GM04503 (cell line): Measurements from ENCODE around the gene HMX2.

Source experiments
- DNase-seq: peaks from one replicate; pipeline ENCODE4 v3.0.0-alpha.2; 2012; ENCODE audit warnings: low read depth

The HMX2 gene

GRCh38 chr10:123139521-123140163 lies 8.3 kb upstream of the HMX2 start:
- no peak for DNase-seq

DNA sequence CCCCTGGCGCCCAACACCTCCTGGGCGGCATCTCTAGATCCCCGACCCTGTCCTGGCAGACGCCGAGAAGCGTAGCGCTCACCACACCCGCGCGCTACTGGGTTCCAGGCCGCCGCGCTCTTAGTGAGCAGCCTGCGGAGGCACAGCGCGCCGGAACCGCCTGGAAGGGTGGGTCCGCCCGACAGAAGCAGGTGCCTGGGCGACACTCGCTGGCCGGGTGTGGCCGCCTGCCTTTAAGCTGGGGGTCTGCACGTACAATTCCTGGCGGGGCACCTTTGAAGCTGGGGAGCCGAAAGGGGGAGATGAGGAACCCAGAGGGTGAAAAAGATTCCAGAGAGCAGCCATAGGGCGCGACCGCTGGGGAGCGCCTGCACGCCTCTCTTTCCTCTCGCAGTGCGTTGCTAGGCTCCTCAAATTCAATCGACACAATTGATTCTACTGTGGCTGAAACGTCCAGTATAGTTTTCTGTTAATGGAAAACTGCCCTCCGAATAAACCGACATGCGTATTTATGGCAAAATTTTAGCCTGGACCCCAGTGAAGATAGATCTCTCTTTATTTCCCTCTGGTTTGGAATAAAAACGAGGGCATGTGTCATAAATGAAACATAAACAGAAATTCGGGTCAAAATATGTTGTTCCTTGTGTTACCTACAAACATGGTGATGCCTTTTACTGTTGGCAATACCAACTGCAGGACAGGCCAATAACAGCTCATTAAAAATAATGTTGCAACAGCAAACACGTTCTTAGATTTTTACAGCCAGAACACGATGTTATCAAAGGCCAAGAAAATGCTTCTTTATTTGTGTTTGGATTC lies 7.6 kb upstream of the HMX2 start:
- DNase-seq = no peak

GRCh38 chr10:123140983-123141390 lies 6.9 kb upstream of the HMX2 start:
- no peak for DNase-seq

DNA sequence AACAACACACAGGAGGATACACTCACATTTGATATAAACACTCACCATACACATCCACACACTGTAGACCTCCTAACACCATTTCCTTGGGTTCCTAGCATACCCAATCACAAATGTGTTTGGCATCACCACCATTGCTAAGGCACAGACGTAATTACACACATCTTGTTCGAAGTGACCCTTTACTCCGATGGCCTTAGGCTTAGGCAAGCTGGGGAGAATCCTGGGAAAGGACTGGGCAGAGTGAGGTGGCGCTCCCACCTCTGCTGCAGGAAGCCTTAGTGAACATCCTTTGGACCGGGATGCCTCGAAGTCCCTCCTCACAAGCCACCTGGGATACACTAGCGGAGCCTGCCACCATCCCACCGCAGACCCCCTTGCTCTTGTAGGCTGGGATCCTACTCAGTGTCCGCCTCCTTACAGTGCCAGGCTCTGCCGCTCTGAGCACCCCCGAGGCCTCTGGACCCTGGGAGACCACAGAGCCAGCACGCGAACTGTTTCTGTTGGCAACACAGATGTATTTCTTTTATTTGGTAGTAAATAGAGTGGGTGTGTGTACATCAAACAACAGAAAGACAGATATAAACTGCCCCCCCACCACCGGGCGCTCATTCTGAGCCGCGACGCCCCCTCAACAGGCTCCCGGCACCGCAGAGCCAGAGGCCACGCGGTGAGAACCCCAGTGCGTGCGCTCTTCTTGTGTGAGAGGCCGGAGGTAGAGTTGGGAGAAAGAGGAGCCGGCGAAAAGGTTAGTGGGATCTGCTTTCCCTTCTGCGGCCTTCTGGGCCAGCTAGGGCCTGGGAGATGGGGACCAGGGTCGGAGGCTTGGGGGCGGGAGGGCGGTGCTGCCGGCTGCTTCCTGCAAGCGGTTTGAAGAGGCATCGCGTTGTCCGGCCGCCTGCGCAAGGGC lies 5.9 kb upstream of the HMX2 start:
- DNase-seq = no peak

GRCh38 chr10:123142701-123143161 lies 5.2 kb upstream of the HMX2 start:
- DNase-seq = no peak

DNA sequence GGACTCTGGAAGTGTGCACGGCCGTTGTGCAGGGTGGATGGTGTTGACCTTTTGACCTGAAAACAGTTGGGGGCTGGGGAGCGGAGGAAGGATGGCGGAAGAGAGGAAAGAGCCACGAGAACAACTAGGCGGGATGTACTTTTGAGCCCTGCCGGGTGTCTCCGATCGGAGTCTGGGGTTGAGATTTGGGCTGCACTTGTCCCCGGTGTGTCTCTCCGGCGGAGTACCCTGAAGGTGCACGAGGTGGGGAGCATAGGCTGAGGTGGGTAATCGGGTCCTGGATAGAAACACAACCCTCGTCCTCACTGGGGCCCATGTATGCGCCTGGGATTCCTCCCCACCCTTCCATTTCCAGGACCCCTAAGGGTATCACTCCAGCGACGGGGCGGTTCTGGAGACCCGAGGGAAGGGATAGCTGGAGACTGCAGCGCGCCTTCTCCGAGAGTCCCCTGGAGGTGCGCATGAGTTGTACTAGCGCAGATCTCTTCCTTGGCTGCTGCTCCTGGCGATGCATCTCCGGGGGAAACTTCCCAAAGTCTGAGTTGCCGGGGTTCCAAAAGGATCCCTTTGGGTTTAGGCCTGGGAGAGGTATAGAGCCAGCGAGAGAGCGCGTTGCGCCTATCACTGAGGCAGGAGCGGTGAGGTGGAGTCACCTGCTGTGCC lies 4.6 kb upstream of the HMX2 start:
- DNase-seq = no peak

DNA sequence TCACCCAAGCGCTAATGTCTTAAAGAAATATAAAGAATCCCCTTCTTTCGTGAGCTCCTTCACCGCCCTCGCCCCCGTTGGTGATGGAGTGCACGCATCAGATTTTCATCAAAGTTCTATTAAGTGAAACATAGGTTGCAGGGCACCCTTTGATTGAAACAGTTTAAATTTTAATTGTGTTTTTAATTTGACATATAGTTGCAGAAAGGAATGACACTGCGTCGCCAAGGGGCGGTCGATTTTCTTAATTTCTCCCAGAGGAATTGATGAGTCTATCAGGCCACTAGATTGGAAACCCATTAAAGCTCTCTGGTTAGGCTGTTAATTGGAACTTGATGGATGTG lies 4.1 kb upstream of the HMX2 start:
- no peak for DNase-seq

DNA sequence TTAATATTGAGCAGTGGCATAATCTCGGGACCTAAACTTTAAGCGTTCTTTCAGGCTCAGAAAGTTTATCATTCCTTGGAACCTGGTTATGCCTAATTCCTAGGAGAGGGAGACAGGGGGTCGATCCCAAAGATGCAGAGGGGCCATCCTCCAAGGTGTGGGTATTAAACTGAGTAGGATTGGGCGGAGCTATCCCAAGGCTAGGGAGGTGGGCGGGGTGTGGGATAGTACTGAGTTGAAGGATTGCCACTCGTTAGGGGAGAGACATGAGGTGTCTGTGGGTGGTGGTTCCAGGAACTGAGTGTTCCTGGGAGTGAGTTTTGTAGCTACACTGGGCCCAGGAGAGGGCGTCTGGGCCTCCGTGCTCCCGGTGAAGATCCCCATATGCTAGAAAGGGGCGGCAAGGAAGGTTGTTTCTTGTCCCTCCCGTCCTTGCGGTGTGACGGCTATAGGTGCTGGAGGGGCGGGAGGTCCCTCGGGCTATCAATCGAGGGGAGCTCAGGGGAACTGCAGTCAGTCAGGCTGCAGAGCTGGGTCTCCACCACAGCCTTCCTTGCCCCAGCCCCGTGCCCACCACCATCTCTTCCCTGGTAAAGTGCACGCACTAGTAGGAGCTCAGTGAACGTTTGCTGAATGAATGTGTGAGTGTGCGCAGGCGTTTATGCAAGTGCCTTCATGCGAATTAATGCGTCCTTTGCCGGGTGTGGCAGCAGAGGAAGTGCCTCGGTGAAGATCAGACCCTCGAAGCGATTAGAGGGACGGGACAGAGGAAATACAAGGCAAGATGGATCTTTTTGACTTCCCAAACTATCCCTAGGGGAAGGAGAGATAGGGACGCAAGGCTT lies 3.0 kb upstream of the HMX2 start:
- DNase-seq = no peak

DNA sequence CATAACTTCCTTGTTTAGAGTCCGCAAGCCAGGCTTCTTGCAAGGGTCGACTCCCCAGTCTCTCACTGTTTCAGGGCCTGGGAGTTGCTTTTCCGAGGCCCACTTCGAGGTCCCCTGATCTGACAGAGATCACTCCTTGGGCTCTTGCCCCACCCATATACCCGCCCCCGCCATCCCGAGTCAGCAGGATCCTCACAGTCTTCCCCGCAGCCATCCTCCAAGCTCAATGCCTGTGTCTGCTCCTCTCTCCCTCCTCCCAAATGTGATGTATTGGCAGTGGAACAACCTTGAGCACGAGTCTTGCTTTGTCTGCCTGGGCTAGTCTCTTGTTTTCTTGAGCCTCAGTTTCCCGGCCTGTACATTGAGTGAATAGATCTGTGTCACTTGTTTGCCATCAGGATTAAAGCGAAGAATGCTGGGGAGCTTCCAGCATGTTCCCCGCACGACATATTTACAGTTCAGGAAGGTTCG lies 2.4 kb upstream of the HMX2 start:
- no peak for DNase-seq

- DNase-seq = no peak
Observed at GRCh38 chr10:123146013-123146893, 1.7 kb upstream of the HMX2 start.

DNA sequence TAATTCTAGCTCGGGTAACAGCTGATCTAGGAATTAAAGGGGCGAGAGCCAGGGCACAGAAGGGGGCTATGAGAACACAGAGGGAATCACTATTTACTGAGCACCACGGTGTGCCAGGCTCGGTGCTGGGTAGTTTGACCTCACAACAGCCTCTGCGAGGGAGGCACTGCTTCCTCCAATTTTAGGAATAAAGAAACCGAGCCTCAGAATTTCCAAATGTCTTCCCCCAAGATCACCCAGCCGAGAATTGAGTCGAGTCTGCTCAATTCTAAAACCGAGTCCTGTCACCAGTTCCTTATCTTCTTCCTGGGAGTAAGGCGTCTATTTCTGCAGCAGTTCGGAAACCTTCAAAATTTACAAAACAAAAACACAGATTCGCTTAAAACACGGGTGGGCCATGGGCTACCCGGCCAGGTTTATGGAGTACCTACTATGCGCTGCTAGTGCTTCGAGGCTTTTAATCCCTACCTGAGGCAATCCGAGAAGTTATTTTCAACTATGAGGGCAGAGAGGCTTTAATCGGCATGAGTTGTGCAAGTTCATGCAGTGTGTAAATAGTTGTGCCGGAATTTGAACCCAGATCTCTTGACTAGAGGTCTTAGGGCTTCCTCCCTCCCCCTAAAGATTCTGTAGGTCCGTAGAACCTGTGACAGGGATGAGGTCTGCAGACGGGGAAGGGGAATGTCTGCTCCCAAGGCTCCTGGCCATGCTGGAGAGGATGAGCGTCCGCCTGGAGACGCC lies 872 bp upstream of the HMX2 start:
- no peak for DNase-seq

- no peak for DNase-seq
Observed at GRCh38 chr10:123148414-123149161, 652 bp downstream of the HMX2 start.

DNA sequence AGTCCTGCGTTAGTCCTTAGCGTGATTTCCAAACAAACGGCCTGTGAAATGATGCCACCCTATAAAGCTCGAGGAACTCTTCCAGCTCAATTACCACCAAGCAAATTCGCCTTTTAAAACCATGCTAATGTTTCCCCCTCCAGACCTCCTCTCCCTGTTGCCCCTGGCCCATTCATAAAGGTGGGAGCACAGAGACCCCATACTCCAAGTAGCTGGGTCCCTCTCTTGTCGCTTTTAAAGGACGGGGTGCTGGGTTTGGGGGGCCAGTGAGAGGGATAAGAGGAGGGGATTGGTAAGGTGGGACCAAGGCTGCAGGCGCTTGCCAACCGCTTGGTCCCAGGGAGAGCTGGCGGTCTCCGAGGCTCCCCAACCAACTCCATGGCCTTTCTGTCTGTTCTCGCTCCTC lies 1.2 kb downstream of the HMX2 start:
- DNase-seq = no peak

DNA sequence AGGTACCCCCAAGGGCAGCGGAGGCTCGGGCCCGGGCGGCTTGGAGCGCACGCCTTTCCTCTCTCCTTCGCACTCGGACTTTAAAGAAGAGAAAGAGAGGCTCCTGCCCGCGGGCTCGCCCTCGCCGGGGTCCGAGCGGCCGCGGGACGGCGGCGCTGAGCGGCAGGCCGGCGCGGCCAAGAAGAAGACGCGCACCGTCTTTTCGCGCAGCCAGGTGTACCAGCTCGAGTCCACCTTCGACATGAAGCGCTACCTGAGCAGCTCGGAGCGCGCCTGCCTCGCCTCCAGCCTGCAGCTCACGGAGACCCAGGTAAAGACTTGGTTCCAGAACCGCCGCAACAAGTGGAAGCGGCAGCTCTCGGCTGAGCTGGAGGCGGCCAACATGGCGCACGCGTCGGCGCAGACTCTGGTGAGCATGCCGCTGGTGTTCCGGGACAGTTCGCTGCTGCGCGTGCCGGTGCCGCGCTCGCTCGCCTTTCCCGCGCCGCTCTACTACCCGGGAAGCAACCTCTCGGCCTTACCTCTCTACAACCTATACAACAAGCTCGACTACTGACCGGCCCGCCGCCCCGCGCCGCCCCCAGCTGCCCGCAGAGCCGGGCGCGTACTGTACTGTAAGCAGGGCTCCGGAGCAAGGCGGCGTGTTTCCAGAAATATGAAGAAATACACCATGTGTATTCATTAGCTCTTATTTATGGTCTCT lies 1.8 kb downstream of the HMX2 start:
- DNase-seq = no peak

DNA sequence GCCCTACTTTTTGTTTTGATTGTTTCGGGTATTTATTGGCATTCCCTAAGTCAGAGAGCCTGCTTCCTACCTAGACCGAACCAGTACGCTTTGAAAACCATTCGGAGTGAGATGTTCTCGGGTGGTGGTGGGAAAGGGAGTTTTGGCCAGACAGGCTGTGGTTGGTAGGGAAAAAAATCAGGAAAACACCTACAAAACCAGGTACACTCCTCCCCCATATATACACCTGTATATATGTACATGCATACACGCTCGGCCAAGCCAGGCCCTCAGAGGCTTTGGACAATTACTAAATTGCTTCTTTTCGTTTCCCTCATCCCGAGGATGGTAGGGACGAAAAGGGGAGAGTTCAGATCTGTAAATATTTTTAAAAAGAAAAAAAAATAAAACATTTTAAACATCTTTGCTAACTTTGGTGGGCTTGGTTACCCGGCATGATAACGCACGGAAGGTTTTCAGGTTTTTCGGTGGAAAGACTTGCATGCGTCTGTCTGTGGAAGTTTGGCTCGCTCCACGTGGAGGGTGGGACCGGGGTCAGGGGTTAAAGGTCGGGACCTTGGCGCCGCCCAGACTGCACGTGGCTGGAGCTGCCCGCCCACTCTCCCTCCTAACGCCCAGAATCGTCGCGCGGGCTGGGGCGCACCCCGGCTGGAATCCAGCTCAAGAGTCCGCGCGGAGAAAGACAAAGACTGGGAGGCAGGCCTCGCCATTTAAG lies 2.5 kb downstream of the HMX2 start:
- DNase-seq = no peak

DNA sequence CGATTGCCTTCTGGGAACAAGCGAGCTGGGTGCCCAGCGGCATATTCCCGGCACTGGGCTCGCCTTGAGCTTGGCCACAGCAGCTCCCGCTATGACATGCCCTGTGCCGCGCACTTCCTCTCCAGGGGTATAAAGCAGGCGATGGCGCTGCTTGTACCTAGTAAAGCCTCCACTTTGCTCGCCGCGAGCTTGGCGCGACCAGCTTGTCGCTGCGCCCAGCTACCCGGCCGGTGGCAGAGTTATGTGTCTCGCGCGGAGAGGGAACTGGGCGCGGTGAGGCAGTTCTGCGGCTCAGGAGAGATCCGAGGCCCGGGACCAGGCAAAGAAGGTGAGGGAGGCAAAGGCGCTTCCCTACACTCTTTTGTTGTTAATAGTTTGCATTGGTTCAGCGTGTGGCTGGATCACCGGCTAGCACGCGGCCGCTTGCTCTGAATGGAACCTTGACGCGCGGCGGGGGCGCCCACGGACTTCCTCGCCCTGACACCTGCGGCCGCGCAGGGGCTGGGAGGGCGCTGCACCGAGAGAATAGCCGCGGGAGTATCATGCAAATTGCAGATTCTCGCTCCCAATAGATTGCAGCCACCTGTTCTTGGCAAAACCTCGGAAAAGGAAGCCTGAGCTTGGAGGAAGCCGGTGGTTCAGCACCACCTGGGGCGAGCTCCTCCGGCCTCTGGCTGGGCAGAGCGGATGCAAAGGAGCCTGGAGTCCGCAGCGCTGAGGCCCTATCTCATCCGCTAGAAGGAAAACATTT lies 3.2 kb downstream of the HMX2 start:
- DNase-seq = no peak

DNA sequence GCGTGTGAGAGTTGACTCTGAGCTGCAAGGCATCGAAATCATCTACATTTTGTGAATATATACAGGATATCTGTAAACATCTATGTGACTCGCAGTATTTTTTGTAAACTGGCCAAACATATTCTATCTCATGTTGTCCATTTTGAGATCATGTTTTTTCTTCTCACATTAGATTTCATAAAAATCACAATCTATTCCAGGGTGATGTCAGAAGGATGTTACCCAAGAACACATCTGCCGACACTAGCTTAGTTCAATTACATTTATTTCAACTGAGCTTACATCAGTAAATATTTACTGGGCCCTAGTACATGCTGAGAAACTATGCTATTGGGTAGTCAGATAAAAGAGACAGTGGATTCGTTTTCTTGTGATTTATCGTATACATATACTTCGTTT lies 3.8 kb downstream of the HMX2 start:
- DNase-seq = no peak
